H9 (cell line): ENCODE results near the gene LMAN1. TPM values are rescaled to one million over a fixed set of nuclear protein-coding genes. Genes with fewer than 3 reads are reported as not detected.

Experiments
- DNase-seq: peaks from one replicate; pipeline ENCODE4 v3.0.0-alpha.2; 2017
- H2AFZ ChIP-seq: one replicate; pipeline ENCODE4 v1.6.1; 2013; ENCODE audit warnings: mild to moderate bottlenecking, low read length, control low read depth, moderate library complexity
- H2AK5ac ChIP-seq: 2 replicates; pipeline ENCODE4 v1.6.1; 2013; ENCODE audit warnings: low read length, control low read depth, mixed read lengths; ENCODE audit not compliant: insufficient read length
- H2BK120ac ChIP-seq: one replicate; pipeline ENCODE4 v1.6.1; 2013; ENCODE audit warnings: low read depth, mild to moderate bottlenecking, low read length, control low read depth, inconsistent platforms; ENCODE audit not compliant: poor library complexity, severe bottlenecking
- H2BK12ac ChIP-seq: 2 replicates; pipeline ENCODE4 v1.6.1; 2013; ENCODE audit warnings: low read length, control low read depth, mixed read lengths, low read depth; ENCODE audit not compliant: insufficient read length
- H2BK15ac ChIP-seq: 2 replicates; pipeline ENCODE4 v1.6.1; 2013; ENCODE audit warnings: low read depth, low read length, control low read depth
- H2BK20ac ChIP-seq: one replicate; pipeline ENCODE4 v1.6.1; 2013; ENCODE audit warnings: low read depth, mild to moderate bottlenecking, low read length, control low read depth, inconsistent platforms; ENCODE audit not compliant: poor library complexity, severe bottlenecking
- H2BK5ac ChIP-seq: 2 replicates; pipeline ENCODE4 v1.6.1; 2013; ENCODE audit warnings: low read length, control low read depth, mixed read lengths; ENCODE audit not compliant: insufficient read length
- H3K14ac ChIP-seq: 2 replicates; pipeline ENCODE4 v1.6.1; 2013; ENCODE audit warnings: low read length, control low read depth; ENCODE audit not compliant: insufficient read depth
- H3K18ac ChIP-seq: 2 replicates; pipeline ENCODE4 v1.6.1; 2013; ENCODE audit warnings: low read depth, mild to moderate bottlenecking, mixed read lengths, low read length, control low read depth; ENCODE audit not compliant: insufficient read length
- H3K23ac ChIP-seq: 2 replicates; pipeline ENCODE4 v1.6.1; 2013; ENCODE audit warnings: low read length, control low read depth, mixed read lengths, low read depth; ENCODE audit not compliant: insufficient read length
- H3K23me2 ChIP-seq: 2 replicates; pipeline ENCODE4 v1.6.1; 2013; ENCODE audit warnings: low read depth, mild to moderate bottlenecking, mixed read lengths, low read length, control low read depth; ENCODE audit not compliant: insufficient read length, poor library complexity, severe bottlenecking
- H3K27ac ChIP-seq: 2 replicates; pipeline ENCODE4 v1.5.1; 2013; ENCODE audit warnings: low read length, control low read depth, mixed read lengths, low read depth; ENCODE audit not compliant: insufficient read length
- H3K27me3 ChIP-seq: 2 replicates; pipeline ENCODE4 v1.6.1; 2013; ENCODE audit warnings: low read length, control low read depth, inconsistent platforms; ENCODE audit not compliant: insufficient read depth
- H3K4ac ChIP-seq: 2 replicates; pipeline ENCODE4 v1.6.1; 2013; ENCODE audit warnings: low read depth, mild to moderate bottlenecking, control low read depth, inconsistent platforms, low read length, moderate library complexity
- H3K4me1 ChIP-seq: 2 replicates; pipeline ENCODE4 v1.6.1; 2013; ENCODE audit warnings: low read length, control low read depth, inconsistent platforms; ENCODE audit not compliant: insufficient read depth
- H3K4me2 ChIP-seq: 2 replicates; pipeline ENCODE4 v1.6.1; 2013; ENCODE audit warnings: low read length, control low read depth, mixed read lengths; ENCODE audit not compliant: insufficient read length, insufficient read depth
- H3K56ac ChIP-seq: 2 replicates; pipeline ENCODE4 v1.6.1; 2013; ENCODE audit warnings: low read depth, mild to moderate bottlenecking, mixed read lengths, low read length, control low read depth; ENCODE audit not compliant: insufficient read length
- H3K79me1 ChIP-seq: 2 replicates; pipeline ENCODE4 v1.6.1; 2013; ENCODE audit warnings: low read depth, mild to moderate bottlenecking, moderate library complexity, low read length, control low read depth, inconsistent platforms; ENCODE audit not compliant: insufficient read depth, poor library complexity, severe bottlenecking
- H3K79me2 ChIP-seq: 2 replicates; pipeline ENCODE4 v1.6.1; 2013; ENCODE audit warnings: low read length, control low read depth, inconsistent platforms; ENCODE audit not compliant: insufficient read depth
- H3K9ac ChIP-seq: 2 replicates; pipeline ENCODE4 v1.6.1; 2013; ENCODE audit warnings: low read length, control low read depth, mixed read lengths; ENCODE audit not compliant: insufficient read length; ENCODE audit errors: extremely low read depth
- H3K9me3 ChIP-seq: one replicate; pipeline ENCODE4 v1.6.1; 2013; ENCODE audit warnings: low read depth, low read length, inconsistent platforms; ENCODE audit not compliant: control insufficient read depth
- H3T11ph ChIP-seq: one replicate; pipeline ENCODE4 v1.6.1; 2013; ENCODE audit warnings: mild to moderate bottlenecking, low read length, control low read depth, inconsistent platforms
- H4K20me1 ChIP-seq: one replicate; pipeline ENCODE4 v1.6.1; 2013; ENCODE audit not compliant: control insufficient read depth, insufficient read length, insufficient read depth
- H4K5ac ChIP-seq: 2 replicates; pipeline ENCODE4 v1.6.1; 2013; ENCODE audit warnings: low read depth, mild to moderate bottlenecking, mixed read lengths, low read length, control low read depth; ENCODE audit not compliant: insufficient read length
- H4K8ac ChIP-seq: replicated peaks from 2 replicates; pipeline ENCODE4 v1.6.1; 2013; ENCODE audit warnings: low read length, control low read depth, mixed read lengths, low read depth; ENCODE audit not compliant: insufficient read length
- H4K91ac ChIP-seq: 2 replicates; pipeline ENCODE4 v1.6.1; 2013; ENCODE audit warnings: low read depth, mild to moderate bottlenecking, moderate library complexity, mixed read lengths, low read length, control low read depth; ENCODE audit not compliant: insufficient read length
- H3K27ac Mint-ChIP-seq, 3 experiments: 2 replicates in 2 of 3; 3 replicates in 1 of 3; pipeline ENCODE4 v1.8.0; 2020 to 2021; ENCODE audit warnings: mixed read lengths in 3 of 3, mild to moderate bottlenecking in 1 of 3, moderate library complexity in 1 of 3
- H3K27me3 Mint-ChIP-seq: 2 replicates; pipeline ENCODE4 v1.8.0; 2021; ENCODE audit warnings: low read depth, mild to moderate bottlenecking, moderate library complexity, mixed read lengths
- H3K36me3 Mint-ChIP-seq, 3 experiments: 2 replicates in 2 of 3; 3 replicates in 1 of 3; pipeline ENCODE4 v1.8.0; 2020 to 2021; ENCODE audit warnings: low read depth in 3 of 3, mixed read lengths in 3 of 3; ENCODE audit not compliant: insufficient read depth in 1 of 3
- H3K4me1 Mint-ChIP-seq, 2 experiments: 2 replicates each; pipeline ENCODE4 v1.8.0; 2020; ENCODE audit warnings: mixed read lengths in 2 of 2
- H3K4me3 Mint-ChIP-seq, 2 experiments: 2 replicates in 1 of 2; 3 replicates in 1 of 2; pipeline ENCODE4 v1.8.0; 2020 to 2021; ENCODE audit warnings: mild to moderate bottlenecking in 2 of 2, mixed read lengths in 2 of 2, moderate library complexity in 1 of 2
- H3K9me3 Mint-ChIP-seq, 2 experiments: 2 replicates in 1 of 2; 3 replicates in 1 of 2; pipeline ENCODE4 v1.8.0; 2020; ENCODE audit warnings: mild to moderate bottlenecking in 2 of 2, mixed read lengths in 2 of 2, moderate library complexity in 1 of 2
- CTCF ChIP-seq: fragments of 200-600 bp; sonication (generic); conservative IDR thresholded peaks from 3 replicates; pipeline ENCODE4 v1.8.0; 2021; ENCODE audit warnings: antibody characterized with exemption, mild to moderate bottlenecking
- total RNA-seq: library from RNA; stranded (reverse); gene quantifications from 2 replicates; pipeline ENCODE4 v1.2.1, GENCODE V29; 2021

Gene LMAN1
- total RNA-seq, 1 experiment from 2014 or later, result 63.6 TPM

GRCh38 chr18:59293317-59293716 lies 65.7 kb downstream of the LMAN1 start:
- Histone ChIP-seq H3K23ac (no peak overlapping the region), H3K4ac (no peak overlapping the region), H4K20me1 (no peaks in the 10 kb centered on the region), H4K5ac (no peak overlapping the region), H3K79me1 (no peaks in the 10 kb centered on the region), H3K14ac (no peak overlapping the region), H2AK5ac (no peak overlapping the region), H2BK15ac (no peak overlapping the region), H2AFZ (no peak overlapping the region), H3K56ac (no peak overlapping the region), H2BK120ac (no peak overlapping the region), H3K4me1 (no peaks in the 10 kb centered on the region), H3K9me3 (no peaks in the 10 kb centered on the region), H3K23me2 (no peaks in the 10 kb centered on the region), H2BK20ac (no peak overlapping the region), H3K9ac (no peak overlapping the region), H3K27me3 (no peaks in the 10 kb centered on the region), H3K18ac (no peak overlapping the region), H3K4me2 (no peak overlapping the region), H4K91ac (no peak overlapping the region), H3K27ac (no peak overlapping the region), H3T11ph (no peak overlapping the region), H4K8ac (no peak overlapping the region), H3K79me2 (no peaks in the 10 kb centered on the region), H2BK12ac (no peak overlapping the region), H2BK5ac (no peak overlapping the region)
- no peak for TF ChIP-seq CTCF
- H3K4me3 Mint-ChIP-seq, result no peak overlapping the region
- H3K36me3 Mint-ChIP-seq, result no peaks in the 10 kb centered on the region
- H3K27ac Mint-ChIP-seq, result no peak overlapping the region
- peaks cover 3 to 10% of the 10 kb centered on the region in 2 experiments for H3K4me1 Mint-ChIP-seq
- peaks cover 50% of the 10 kb centered on the region for H3K27me3 Mint-ChIP-seq
- H3K9me3 Mint-ChIP-seq, result no peaks in the 10 kb centered on the region
- no peak for DNase-seq
